Medulla oblongata (tissue), 1 donor: Measurements from ENCODE around the gene CDH3.
"Not testable (repeated sequence)": the region's sequence is repeated elsewhere in the genome, so short reads cannot be mapped to it uniquely, and the experiment has no call there.

Source experiments
- DNase-seq: peaks from one replicate; pipeline ENCODE4 v3.0.0-alpha.2; 2015; ENCODE audit errors: extremely low spot score

Gene CDH3

GRCh38 chr16:68704232-68704867 is 59.2 kb downstream of the CDH3 start:
- DNase-seq, result peak; percentile 92

GRCh38 chr16:68707340-68708152 is 62.4 kb downstream of the CDH3 start:
- no peak for DNase-seq

GRCh38 chr16:68710211-68710610 is 65.1 kb downstream of the CDH3 start:
- DNase-seq, result no peak

GRCh38 chr16:68711421-68712139 is 66.5 kb downstream of the CDH3 start:
- DNase-seq, result peak; percentile 13

- DNase-seq, result no peak
Observed at GRCh38 chr16:68713361-68713760, 68.3 kb downstream of the CDH3 start.

- DNase-seq, result no peak
Observed at GRCh38 chr16:68715471-68715870, 70.4 kb downstream of the CDH3 start.

- DNase-seq, result not testable (repeated sequence)
Observed at GRCh38 chr16:68716516-68716915, 71.4 kb downstream of the CDH3 start.

- DNase-seq, result no peak
Observed at GRCh38 chr16:68717684-68718083, 72.6 kb downstream of the CDH3 start.

- no peak for DNase-seq
Observed at GRCh38 chr16:68718590-68718989, 73.5 kb downstream of the CDH3 start.

- DNase-seq, result no peak
Observed at GRCh38 chr16:68719993-68720489, 74.9 kb downstream of the CDH3 start.

- no peak for DNase-seq
Observed at GRCh38 chr16:68722119-68723024, 77.3 kb downstream of the CDH3 start.

- DNase-seq, result no peak
Observed at GRCh38 chr16:68724797-68725196, 79.7 kb downstream of the CDH3 start.

GRCh38 chr16:68728523-68728922 is 83.4 kb downstream of the CDH3 start:
- no peak for DNase-seq

GRCh38 chr16:68731637-68732036 is 86.5 kb downstream of the CDH3 start:
- no peak for DNase-seq

- DNase-seq, result no peak
Observed at GRCh38 chr16:68732042-68732680, 87.1 kb downstream of the CDH3 start.

- DNase-seq, result no peak
Observed at GRCh38 chr16:68732741-68733399, 87.8 kb downstream of the CDH3 start.

- DNase-seq, result no peak
Observed at GRCh38 chr16:68733570-68733969, 88.5 kb downstream of the CDH3 start.

GRCh38 chr16:68734782-68735181 is 89.7 kb downstream of the CDH3 start:
- no peak for DNase-seq

- no peak for DNase-seq
Observed at GRCh38 chr16:68736561-68736960, 91.5 kb downstream of the CDH3 start.

- no peak for DNase-seq
Observed at GRCh38 chr16:68737046-68737729, 92.1 kb downstream of the CDH3 start, which contains the start of gene CDH1. Gene CDH1 (plus strand): TSS chr16:68737292. CDS start chr16:68737416, 124 bp downstream.
